COLO668 (cell line): Measurements from ENCODE around the gene RASSF7.

ENCODE experiments used
- DNase-seq: peaks from one replicate; lab custom pipeline; 2025; ENCODE audit not compliant: unreplicated experiment; lab: John Stamatoyannopoulos, UW

Gene RASSF7

DNA sequence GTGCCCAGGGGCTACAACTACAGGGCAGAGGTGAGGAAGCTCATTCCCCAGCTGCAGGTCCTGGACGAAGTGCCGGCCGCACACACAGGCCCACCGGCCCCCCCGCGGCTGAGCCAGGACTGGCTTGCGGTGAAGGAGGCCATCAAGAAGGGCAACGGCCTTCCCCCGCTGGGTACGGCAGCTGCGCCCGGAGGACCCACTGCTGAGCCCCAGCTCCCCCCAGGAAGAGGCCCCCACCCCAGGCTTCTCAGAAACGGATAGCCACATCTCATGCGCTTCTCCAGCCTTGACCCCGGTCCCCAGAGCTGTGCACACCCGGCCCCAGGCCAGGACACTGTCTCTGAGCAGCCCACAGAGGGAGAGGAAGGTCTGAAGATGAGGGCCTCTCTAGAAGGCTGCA is 9.6 kb upstream of the RASSF7 start:
- DNase-seq: no peak

DNA sequence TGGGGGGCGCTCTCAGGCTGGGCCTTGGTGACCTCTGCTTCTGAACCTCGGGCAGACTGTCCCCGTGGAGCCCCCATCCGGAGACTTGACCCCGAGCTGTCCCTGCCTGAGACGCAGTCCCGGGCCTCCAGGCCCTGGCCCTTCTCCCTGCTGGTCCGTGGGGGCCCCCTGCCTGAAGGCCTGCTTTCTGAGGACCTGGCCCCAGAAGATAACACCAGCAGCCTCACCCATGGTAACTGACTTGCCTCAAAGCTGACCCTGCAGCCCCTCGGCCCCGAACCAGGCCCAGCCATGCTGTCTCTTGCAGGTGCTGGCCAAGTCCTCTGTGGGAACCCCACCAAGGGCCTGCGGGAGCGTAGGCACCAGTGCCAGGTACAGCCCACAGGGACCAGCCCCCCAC is 9.2 kb upstream of the RASSF7 start:
- DNase-seq: no peak

DNA sequence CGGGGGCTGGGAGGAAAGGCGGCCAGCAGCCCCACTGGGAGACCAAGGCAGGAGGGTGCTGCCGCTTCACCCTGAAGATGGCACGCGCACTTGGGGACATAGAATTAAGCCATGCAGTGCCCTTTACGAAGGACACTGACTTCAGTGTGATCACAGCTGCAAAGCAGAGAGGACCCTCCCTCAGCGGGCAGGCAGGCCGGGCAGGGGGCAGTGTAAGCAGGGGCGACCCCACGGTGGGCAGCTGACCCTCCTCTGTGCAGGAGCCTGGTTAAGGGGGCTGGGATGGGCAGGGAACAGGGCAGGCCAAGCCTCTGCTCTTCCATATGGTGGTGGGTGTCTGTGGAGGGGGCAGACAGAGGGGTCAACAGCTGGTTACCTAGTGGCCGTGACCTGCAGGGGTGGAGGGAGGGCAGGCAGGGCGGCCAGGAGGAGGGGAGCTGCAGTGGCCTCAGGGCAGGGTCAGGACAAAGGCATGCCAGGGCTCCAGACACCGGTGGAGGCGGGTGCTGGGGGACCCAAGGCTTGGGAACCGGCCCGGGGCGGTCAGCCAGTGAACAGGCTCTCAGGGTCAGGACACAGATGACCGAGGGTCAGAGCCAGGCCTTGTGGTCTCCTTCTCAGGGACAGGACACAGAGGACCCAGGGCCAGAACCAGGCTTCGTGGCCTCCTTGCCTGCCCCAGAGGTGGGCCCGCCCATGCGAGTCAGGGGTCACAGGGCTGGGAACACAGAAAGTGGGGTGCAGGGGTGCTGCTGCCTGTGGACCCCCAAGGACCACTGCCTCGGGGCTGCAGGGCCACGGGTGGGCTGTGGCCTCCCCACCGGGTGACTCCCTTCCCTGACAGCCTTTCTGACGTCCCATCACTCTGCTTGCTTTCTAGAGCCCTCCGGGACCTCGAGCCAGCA is 7.4 kb upstream of the RASSF7 start:
- DNase-seq: no peak

DNA sequence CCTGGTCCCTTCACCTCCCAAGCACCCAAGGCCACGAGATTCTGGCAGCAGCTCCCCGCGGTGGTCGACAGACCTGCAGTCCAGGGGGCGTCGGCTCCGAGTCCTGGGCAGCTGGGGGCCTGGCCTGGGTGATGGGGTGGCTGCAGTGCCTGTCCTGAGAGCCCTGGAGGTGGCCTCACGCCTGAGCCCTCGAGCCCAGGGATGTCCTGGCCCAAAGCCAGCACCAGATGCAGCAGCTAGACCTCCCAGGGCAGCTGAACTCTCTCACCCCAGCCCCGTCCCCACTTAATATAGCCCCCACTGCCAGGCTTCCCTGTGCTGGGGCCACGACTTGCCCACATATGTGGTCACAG is 6.8 kb upstream of the RASSF7 start:
- peak; percentile 4 for DNase-seq

DNA sequence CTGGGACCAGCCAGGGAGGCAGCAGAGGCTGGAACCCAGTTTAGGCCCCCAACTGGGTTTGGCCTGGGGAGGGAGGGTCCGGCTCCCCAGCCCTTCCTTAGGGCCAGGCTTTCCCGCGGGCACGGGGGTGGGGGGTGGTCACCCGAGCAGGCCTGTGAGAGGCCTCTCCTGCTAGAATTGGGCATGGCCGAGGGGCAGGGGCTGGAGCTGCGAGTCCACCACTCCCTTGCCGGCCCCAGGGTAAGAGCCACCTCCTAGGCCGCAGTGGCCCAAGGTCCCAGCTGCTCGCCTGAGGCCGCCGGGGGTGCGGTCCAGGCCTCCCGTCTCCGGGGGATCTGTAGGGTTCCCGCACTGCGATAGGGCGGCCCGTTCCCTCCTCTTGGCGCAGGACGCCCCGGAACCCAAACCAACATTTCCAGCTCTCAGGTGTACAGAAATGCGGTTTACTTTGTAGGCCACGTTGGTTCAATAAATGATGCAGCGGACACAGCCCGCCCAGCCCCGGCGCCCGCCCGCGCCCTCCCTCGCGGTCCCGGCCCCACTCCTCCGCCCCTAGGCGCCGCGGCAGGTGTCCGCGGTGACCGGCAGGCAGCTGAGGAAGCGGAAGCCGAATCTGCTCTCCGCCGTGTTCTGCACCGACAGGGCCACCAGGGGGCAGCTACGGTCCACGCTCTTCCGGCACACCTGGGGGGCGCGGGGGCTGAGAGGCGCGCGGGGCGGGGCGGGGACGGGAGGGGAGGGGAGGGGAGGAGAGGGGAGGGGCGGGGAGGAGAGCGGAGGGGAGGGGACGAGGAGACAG is 6.1 kb upstream of the RASSF7 start:
- peak; percentile 64 for DNase-seq

DNA sequence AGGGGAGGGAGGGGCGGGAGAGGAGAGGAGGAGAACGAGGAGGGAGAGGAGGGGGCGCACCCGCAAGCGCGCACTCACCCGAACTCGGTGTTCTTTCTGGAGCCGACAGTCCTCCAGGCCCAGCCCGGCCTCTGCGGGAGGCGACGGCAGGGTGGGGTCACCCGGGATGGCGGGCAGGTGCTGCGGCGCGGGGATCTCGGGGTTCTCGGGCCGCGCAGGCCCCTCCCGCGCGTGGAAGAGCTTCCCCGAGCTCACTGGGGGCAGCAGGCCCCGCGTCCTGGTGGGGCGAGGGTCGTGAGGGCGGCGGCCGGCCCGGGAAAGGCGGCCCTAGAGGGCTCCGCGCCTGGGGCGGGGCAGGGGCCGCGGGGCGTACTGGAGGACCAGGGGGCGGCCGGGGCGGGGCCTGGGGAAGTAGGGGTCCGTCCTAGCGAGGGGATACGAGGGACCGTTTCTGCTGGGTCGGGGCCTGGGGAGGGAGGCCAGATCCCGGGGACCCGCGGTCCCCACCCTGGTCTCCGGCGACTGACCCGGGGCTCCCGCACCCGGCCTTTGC is 5.5 kb upstream of the RASSF7 start:
- DNase-seq: no peak

DNA sequence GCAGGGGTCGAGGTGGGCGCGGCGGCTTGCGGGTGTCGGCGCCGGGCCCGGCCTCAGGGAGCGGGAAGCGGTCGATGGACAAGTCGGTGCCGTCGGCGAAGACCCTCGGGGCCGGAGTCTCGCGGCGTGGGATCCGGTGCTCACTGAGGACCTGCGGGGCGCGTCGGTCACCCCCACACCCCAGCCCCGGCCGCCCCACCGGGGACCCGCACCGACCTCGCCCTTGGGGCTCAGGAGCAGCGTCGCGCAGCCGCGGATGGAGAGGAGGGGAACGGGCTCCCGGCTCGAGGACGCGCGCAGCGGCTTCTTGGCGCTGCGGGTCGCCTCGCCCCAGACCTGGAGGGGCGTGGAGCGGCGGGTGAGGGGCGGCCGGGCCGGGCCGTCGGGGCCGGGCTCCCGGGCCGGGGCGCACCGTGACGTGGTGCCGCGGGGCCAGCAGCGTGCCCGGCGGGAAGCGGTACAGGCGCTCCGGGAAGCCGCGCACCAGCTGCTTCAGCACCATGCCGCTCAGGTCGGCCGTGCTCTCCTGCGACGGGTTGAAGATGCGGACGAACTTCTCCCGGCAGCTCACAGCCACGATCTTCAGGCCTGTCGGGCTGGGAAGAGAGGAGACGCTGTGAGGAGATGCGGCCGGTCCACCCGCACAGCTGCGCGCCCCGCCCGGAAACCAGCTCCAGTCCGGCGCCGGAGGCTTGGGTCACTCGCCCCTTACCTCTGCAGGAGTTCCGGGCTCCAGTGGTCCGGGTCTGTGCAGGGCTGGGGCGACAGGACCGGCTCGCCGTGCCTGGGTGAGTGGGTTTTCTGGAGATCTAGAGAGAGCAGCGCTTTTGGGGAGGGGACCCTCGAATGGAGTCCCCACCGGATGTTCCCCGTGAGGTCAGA is 4.7 kb upstream of the RASSF7 start:
- peak; percentile 15 for DNase-seq

DNA sequence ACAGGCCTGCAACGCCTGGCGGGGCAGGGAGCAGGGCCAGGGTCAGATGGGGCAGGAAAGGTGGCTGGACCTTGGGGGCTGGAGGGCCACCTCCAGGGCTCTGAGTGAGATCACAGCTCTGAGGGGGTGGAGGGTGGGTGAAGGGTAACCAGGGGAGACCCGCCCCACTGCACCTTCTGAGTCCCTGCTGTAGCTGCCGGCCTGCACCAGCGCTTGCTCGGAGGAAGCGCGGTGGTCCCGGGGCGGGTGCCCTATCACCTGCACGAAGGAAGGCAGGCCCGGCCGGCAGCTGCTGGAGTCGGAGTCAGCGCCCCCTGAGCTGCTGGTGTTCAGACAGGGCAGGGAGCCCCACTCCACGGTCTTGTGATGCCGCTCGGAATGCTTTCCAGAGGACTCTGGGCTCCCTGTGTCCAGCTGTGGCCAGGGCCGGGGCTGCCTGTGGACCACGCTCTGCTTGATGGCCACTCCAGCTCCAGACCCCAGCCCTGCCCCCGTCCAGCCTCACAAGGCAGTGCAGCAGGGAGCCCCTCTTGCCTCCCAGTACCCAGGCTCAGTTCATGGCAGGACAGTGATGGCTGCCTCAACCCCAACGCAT is 4.0 kb upstream of the RASSF7 start:
- DNase-seq: no peak

DNA sequence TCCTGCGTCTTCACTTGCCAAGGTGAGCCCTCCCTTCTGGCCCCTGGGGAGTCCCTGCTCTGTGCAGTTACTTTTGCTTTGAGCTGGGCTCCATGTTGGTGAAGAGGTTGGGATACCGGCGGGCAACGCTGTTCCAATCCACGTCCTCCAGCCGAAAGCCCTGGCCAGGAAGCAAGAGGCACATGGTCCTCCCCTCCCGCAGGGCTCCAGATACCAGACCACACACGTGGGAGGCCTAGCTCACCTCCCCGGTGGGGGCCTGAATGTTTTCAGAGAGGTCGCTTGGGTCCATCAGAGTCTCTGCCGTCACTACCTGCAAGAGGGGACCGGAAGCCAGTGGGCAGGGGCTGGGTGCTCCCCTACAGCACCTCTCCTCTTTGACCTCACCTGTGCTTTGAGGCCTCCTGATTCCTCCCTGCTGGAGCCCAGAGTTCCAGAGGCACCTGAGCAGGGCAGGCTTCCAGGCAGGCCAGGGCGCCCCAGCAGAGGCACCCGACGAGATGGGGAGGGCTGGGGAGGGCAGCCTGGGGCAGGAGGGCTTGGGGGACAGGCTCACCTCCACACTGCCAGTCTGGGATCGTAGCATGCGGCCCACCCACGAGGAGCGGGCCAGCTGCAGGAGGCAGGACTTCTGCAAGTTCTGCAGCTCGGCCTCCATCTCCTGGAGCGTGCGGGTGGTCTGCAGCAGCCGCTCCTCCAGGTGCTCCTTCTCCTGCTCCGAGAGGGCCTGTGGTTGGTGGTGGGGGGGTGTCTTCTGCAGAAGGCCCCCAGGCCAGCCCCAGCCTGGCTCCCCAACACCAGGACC is 3.2 kb upstream of the RASSF7 start:
- no peak for DNase-seq

DNA sequence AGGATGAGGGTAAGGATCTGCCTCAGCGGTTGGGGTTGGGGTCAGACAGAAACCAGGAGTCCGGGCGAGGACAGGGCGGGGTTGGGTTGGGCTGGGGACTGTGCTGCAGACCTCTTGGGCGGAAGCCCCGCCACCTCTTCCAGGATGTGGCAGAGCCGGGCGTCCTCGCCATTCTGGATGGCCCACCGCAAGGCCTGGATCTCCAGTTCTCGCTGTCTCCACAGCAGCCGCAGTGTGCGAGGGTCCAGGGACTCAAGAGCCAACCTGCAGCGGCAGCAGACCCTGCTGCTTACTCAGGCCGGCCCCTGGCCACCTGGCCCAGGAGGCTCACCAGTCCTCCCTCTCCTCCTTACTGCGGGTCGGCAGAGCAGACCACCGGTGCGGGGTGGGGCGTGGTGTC is 2.3 kb upstream of the RASSF7 start:
- no peak for DNase-seq

DNA sequence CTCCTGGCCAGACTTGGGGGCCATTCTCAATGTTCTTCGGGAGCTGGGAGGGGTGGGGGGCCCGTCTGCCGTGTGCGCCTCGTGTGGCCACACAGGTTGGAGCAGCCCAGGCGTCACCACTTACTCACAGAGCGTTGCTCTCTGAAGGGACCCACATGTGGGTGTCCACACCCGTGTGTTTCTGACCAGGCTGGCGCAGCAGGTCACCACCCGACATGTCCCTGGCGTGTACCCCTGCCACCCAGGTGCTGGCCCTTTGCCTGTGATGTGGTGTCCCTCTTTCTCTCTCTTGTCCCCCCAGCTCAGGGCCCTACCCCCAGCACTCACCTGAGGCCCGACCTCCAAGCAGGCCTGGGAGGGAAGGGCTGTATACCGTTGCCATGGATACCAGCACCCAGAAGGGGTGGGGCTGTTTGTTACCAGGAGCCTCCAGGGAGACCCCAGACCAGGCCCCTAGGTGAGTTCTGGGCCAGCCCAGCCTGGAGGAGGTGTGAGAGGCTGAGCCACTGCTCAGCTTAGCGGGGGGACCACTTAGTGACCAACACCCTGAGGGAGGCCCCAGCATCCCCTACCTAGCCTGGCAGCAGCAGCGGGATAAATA is 1.6 kb upstream of the RASSF7 start:
- DNase-seq: no peak

DNA sequence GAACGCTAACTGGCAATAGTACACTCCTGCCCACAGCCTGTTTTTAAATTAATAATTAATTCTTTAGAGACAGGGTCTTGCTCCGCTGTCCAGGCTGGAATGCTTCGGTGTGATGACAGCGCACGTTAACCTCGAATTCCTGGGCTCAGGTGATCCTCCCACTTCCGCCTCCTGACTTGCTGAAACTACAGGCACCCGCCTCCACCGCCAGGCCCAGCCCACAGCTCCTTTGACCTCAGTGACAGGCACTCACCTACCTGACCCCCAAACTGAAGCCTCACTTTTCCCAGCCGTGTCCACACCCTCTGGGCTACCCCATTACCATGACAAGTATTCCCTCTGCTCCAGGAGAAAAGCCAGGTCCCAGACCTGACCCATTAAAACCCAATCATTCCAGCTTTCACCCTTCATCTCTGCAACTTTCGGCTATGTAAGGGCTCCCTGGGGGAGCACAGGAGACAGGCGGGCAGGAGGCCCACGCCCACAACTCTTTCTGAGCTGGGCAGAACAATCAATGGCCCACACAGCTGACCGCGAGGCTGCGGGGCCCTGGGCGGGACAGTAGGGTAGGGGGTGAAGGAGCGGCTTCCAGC is 962 bp upstream of the RASSF7 start:
- DNase-seq: no peak

DNA sequence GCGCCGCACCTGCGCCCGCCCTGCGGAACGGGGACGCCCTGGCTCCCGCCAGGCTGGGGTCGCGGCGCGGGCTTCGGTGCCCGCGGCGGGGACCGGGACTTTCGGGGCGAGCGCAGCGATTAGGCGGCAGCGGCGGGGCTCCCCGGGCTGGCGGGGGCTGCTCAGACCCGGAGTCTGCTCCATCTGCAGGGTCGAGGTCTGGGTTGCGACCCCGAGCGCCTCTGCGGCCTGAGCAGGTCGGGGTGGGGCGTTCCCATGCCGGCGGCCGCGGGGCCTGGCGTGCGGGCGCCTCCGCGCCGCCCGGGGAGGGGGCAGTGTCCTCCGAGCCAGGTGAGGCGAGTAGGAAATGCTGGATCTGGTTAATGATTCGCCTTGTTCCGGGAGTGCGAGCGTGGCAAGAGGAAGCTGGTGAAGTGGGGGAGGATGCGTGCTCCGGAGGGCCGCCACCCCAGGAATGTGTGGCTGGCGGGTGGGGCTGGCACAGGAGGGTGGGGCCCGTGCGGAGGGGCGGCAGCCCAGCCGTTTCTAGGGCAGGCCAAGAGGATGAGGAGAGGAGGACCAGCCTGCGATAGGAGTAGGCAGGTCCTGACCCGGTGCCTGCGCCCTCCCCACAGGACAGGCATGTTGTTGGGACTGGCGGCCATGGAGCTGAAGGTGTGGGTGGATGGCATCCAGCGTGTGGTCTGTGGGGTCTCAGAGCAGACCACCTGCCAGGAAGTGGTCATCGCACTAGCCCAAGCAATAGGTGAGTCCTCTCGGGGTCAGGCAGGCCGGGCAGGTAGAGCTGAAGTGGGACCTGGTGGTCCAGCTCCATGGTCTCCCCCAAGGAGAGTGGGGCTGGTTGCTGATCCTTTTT is 606 bp downstream of the RASSF7 start:
- peak; percentile 59 for DNase-seq

DNA sequence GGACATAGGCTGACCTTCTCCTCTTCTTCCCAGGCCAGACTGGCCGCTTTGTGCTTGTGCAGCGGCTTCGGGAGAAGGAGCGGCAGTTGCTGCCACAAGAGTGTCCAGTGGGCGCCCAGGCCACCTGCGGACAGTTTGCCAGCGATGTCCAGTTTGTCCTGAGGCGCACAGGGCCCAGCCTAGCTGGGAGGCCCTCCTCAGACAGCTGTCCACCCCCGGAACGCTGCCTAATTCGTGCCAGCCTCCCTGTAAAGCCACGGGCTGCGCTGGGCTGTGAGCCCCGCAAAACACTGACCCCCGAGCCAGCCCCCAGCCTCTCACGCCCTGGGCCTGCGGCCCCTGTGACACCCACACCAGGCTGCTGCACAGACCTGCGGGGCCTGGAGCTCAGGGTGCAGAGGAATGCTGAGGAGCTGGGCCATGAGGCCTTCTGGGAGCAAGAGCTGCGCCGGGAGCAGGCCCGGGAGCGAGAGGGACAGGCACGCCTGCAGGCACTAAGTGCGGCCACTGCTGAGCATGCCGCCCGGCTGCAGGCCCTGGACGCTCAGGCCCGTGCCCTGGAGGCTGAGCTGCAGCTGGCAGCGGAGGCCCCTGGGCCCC is 1.4 kb downstream of the RASSF7 start:
- DNase-seq: no peak

DNA sequence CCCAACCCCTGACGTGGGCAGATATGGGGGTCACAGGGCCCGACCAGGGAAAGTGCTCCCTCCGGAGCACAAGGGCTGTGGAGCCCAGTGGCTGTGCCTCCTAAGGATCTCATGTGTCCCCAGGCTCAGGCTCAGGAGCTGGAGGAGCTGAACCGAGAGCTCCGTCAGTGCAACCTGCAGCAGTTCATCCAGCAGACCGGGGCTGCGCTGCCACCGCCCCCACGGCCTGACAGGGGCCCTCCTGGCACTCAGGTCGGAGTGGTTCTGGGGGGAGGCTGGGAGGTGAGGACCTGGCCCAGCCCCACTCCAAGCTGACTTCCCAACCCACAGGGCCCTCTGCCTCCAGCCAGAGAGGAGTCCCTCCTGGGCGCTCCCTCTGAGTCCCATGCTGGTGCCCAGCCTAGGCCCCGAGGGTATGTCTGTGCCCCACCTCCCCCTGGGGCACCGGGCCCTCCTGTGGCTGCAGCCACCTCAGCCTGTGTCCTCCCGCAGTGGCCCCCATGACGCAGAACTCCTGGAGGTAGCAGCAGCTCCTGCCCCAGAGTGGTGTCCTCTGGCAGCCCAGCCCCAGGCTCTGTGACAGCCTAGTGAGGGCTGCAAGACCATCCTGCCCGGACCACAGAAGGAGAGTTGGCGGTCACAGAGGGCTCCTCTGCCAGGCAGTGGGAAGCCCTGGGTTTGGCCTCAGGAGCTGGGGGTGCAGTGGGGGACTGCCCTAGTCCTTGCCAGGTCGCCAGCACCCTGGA is 2.5 kb downstream of the RASSF7 start:
- no peak for DNase-seq

DNA sequence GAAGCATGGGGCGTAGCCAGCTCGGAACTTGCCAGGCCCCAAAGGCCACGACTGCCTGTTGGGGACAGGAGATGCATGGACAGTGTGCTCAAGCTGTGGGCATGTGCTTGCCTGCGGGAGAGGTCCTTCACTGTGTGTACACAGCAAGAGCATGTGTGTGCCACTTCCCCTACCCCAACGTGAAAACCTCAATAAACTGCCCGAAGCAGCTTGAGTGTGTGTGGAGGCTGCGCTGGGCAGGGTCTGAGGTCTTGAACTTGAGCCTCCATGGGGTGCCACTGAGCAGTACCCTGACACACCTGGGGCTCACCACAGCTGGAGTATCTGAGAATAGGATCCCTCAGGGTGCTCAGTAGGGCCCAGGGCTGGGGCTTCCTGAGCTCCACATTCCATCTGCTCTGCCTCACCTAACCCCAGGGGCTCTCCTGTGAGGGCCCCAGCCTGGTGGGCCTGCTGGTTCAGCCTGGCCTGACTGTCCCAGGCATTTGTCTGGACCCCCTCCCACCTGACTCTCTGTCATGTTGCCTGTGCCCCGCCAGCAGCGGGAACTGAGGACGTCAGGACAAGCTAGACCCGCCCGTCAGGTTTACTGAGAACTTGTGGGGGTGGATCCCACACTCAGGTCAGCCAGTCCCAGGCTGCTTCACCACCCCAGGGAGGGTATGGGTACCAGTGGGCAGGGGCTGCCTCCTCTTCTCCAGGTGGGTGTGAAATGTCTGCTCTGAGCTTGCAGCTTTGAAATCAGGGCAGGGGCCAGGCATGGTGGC is 3.2 kb downstream of the RASSF7 start:
- DNase-seq: no peak
